ENCODE data around the gene ACKR2. TPM values are rescaled to one million over a fixed set of nuclear protein-coding genes. Genes with fewer than 3 reads are reported as not detected.
A peak's percentile ranks its signal among the peaks of the same experiment; 100 is the strongest.

ACKR2 gene
- total and polyA plus RNA-seq, 8 donors = 0.15 to 2.4 (median 0.50) TPM; not detected in 3

GRCh38 chr3:42802876-42803413 lies 6.3 kb upstream of the ACKR2 start:
- Histone ChIP-seq H3K27ac (peak overlapping the region; percentile 96 to 100 (median 98)), H3K9me3 (no peaks in the 10 kb centered on the region), H3K4me3 (peak overlapping the region; percentile 69 to 79 (median 72)), H3K4me1 (peaks cover 30 to 56% (median 44%) of the 10 kb centered on the region in 4 donors), H3K36me3 (no peaks in the 10 kb centered on the region), H3K27me3 (no peaks in the 10 kb centered on the region)
- 30 to 40% (median 34%) methylated on average over 11 of the region's 11 CpGs for WGBS, 5 donors
- intact Hi-C loops (cut with DNase I; ENCODE audit: low total_unique reads) = no loop called here
- no peak for DNase-seq
- TF ChIP-seq EP300 (IDR thresholded peaks at IDR 0.05) = no peak
- no peak for TF ChIP-seq POLR2A (IDR thresholded peaks at IDR 0.05)
- TF ChIP-seq POLR2AphosphoS5 (IDR thresholded peaks at IDR 0.05) = no peak
- no peak for TF ChIP-seq CTCF (IDR thresholded peaks at IDR 0.05)

- peak overlapping the region; percentile 69 to 79 (median 72) for H3K4me3 ChIP-seq
- H3K9me3 ChIP-seq = no peaks in the 10 kb centered on the region
- 0 to 2% (median 1%) methylated on average over 28 to 33 of the region's 33 CpGs for WGBS, 5 donors
- peaks cover 30 to 56% (median 44%) of the 10 kb centered on the region in 4 donors for H3K4me1 ChIP-seq
- intact Hi-C loops (cut with DNase I; ENCODE audit: low total_unique reads) = no loop called here
- peak overlapping the region; percentile 96 to 100 (median 98) for H3K27ac ChIP-seq
- DNase-seq = peak; percentile 43 to 77
- no peaks in the 10 kb centered on the region for H3K27me3 ChIP-seq
- no peak for TF ChIP-seq EP300 (IDR thresholded peaks at IDR 0.05)
- peak in 1 of 3 donors; percentile 1 for TF ChIP-seq POLR2AphosphoS5 (IDR thresholded peaks at IDR 0.05)
- no peak for TF ChIP-seq CTCF (IDR thresholded peaks at IDR 0.05)
- TF ChIP-seq POLR2A (IDR thresholded peaks at IDR 0.05) = no peak
- no peaks in the 10 kb centered on the region for H3K36me3 ChIP-seq
These were observed 5.7 kb upstream of the ACKR2 start for GRCh38 chr3:42803414-42804105.

GRCh38 chr3:42804106-42804830 lies 5.0 kb upstream of the ACKR2 start, which contains the start of gene HIGD1A:
Gene HIGD1A (minus strand): TSS chr3:42804490. CDS start chr3:42794253, 10,237 bp downstream.
- TF ChIP-seq POLR2A (IDR thresholded peaks at IDR 0.05) (peak in 2 of 4 donors; percentile 96 to 98), EP300 (IDR thresholded peaks at IDR 0.05) (no peak), POLR2AphosphoS5 (IDR thresholded peaks at IDR 0.05) (peak; percentile 98)
- peak; percentile 97 to 99 for DNase-seq
- Histone ChIP-seq H3K4me3 (peak within 1 kb of the TSS; percentile 69 to 79 (median 72)), H3K9me3 (no peaks in the 10 kb centered on the region), H3K36me3 (no peaks in the 10 kb centered on the region), H3K27me3 (no peaks in the 10 kb centered on the region), H3K27ac (peak within 1 kb of the TSS; percentile 96 to 100 (median 98)), H3K4me1 (peaks cover 28 to 54% (median 43%) of the 10 kb centered on the region in 4 donors)
- WGBS, 5 donors = 0 to 1% (median 1%) methylated on average over 42 to 63 of the region's 63 CpGs
- intact Hi-C loops (cut with DNase I; ENCODE audit: low total_unique reads) = no loop called here

GRCh38 chr3:42804831-42805132 lies 4.5 kb upstream of the ACKR2 start:
- intact Hi-C loops (cut with DNase I; ENCODE audit: low total_unique reads) = no loop called here
- no peaks in the 10 kb centered on the region for H3K9me3 ChIP-seq
- no peak for DNase-seq
- H3K27ac ChIP-seq = peak overlapping the region; percentile 96 to 100 (median 98)
- no peaks in the 10 kb centered on the region for H3K27me3 ChIP-seq
- WGBS, 5 donors = 0 to 2% (median 1%) methylated on average over 11 to 13 of the region's 13 CpGs
- no peaks in the 10 kb centered on the region for H3K36me3 ChIP-seq
- no peak for TF ChIP-seq CTCF (IDR thresholded peaks at IDR 0.05)
- H3K4me3 ChIP-seq = peak overlapping the region; percentile 69 to 79 (median 72)
- H3K4me1 ChIP-seq = peaks cover 23 to 49% (median 39%) of the 10 kb centered on the region in 4 donors

Measured in stomach (tissue), 9 donors.